Caco-2 (cell line): ENCODE measurements around the gene DSG3. TPM values are rescaled to one million over a fixed set of nuclear protein-coding genes. Genes with fewer than 3 reads are reported as not detected.
"Not testable (repeated sequence)": the region's sequence is repeated elsewhere in the genome, so short reads cannot be mapped to it uniquely, and the experiment has no call there.

Experiments
- BruUV-seq: library from RNA; stranded (reverse); fragments of 400-500 nt; replicated peaks from 2 replicates; lab custom pipeline; 2021; lab: Mats Ljungman, UMichigan
- CTCF ChIA-PET: fragments of 300-600 bp; sonication (Branson Sonifier 250); formaldehyde crosslinking; loops from one replicate; lab custom pipeline; 2022; ENCODE audit warnings: antibody characterized with exemption; lab: Charles Lee
- POLR2A ChIA-PET: fragments of 300-600 bp; sonication (Branson Sonifier 250); formaldehyde crosslinking; loops from one replicate; lab custom pipeline; 2022; ENCODE audit warnings: antibody characterized with exemption; lab: Charles Lee
- DNase-seq, 2 experiments: peaks; one replicate each; pipeline versions ENCODE4 v3.0.0 to v3.0.0-alpha.2; 2020 to 2022
- H3K27me3 ChIP-seq: replicated peaks from 2 replicates; pipeline ENCODE4 v1.6.0; 2011; ENCODE audit warnings: low read length; ENCODE audit not compliant: control insufficient read depth, insufficient read depth
- H3K36me3 ChIP-seq: 2 replicates; pipeline ENCODE4 v1.5.1; 2011; ENCODE audit warnings: low read length; ENCODE audit not compliant: control insufficient read depth, insufficient read depth
- H3K4me1 ChIP-seq: fragments of 250-450 bp; sonication (Bioruptor Pico); 2 replicates; pipeline ENCODE4 v1.5.1; 2020; ENCODE audit warnings: mild to moderate bottlenecking
- H3K4me3 ChIP-seq: 2 replicates; pipeline ENCODE4 v1.5.1; 2011; ENCODE audit warnings: low read depth, mild to moderate bottlenecking, control low read depth, low read length
- H3K9me3 ChIP-seq: fragments of 250-450 bp; sonication (Bioruptor Pico); 2 replicates; pipeline ENCODE4 v1.5.1; 2020; ENCODE audit warnings: mild to moderate bottlenecking, moderate library complexity
- H3K27ac Mint-ChIP-seq: one replicate; pipeline ENCODE4 v1.8.0; 2022; ENCODE audit warnings: mixed read lengths; ENCODE audit not compliant: unreplicated experiment
- H3K27me3 Mint-ChIP-seq: one replicate; pipeline ENCODE4 v1.8.0; 2022; ENCODE audit warnings: mixed read lengths; ENCODE audit not compliant: insufficient read depth, unreplicated experiment
- H3K36me3 Mint-ChIP-seq: one replicate; pipeline ENCODE4 v1.8.0; 2022; ENCODE audit warnings: mild to moderate bottlenecking, mixed read lengths; ENCODE audit not compliant: insufficient read depth, unreplicated experiment
- H3K4me1 Mint-ChIP-seq: one replicate; pipeline ENCODE4 v1.8.0; 2022; ENCODE audit warnings: low read depth, mixed read lengths; ENCODE audit not compliant: unreplicated experiment
- H3K4me3 Mint-ChIP-seq: one replicate; pipeline ENCODE4 v1.8.0; 2022; ENCODE audit warnings: mild to moderate bottlenecking, moderate library complexity, mixed read lengths; ENCODE audit not compliant: unreplicated experiment
- H3K9me3 Mint-ChIP-seq: one replicate; pipeline ENCODE4 v1.8.0; 2022; ENCODE audit warnings: mixed read lengths; ENCODE audit not compliant: unreplicated experiment
- CTCF ChIP-seq, 2 experiments: fragments of 200-600 bp in 1 of 2; IDR thresholded peaks; 1 replicate in 1 of 2; 2 replicates in 1 of 2; pipeline versions ENCODE4 v1.5.1 to v1.8.0; 2011 to 2022; ENCODE audit warnings: antibody characterized with exemption in 1 of 2, control low read depth in 1 of 2, inconsistent platforms in 1 of 2, low read depth in 1 of 2, low read length in 1 of 2, mild to moderate bottlenecking in 1 of 2, moderate library complexity in 1 of 2; ENCODE audit not compliant: insufficient read depth in 1 of 2, severe bottlenecking in 1 of 2, unreplicated experiment in 1 of 2
- intact Hi-C: fragments of 100-400 bp; cut with micrococcal nuclease; formaldehyde crosslinking; loops from one replicate; pipeline ENCODE4 v1.10.0; 2022; ENCODE audit not compliant: unreplicated experiment
- total RNA-seq: library from RNA; stranded (reverse); gene quantifications from 2 replicates; pipeline ENCODE4 v1.2.3, GENCODE V29; 2022

DSG3 gene
- total RNA-seq, 1 experiment from 2014 or later = 0.14 TPM

GRCh38 chr18:31505156-31505555 is 57.6 kb downstream of the DSG3 start:
- H3K27me3 ChIP-seq = no peaks in the 10 kb centered on the region
- H3K4me1 ChIP-seq = 0 out of 2 replicates have a peak, but pooled peaks cover 5% of the 10 kb centered on the region
- no TSS peak for BruUV-seq
- Mint-ChIP-seq H3K27me3 (no peaks in the 10 kb centered on the region), H3K4me3 (no peak overlapping the region), H3K36me3 (no peaks in the 10 kb centered on the region), H3K9me3 (no peaks in the 10 kb centered on the region), H3K4me1 (peaks cover 6% of the 10 kb centered on the region), H3K27ac (no peak overlapping the region)
- ChIA-PET POLR2A (no interaction called here), CTCF (no interaction called here)
- no peak for DNase-seq
- H3K4me3 ChIP-seq = no peak overlapping the region
- no peaks in the 10 kb centered on the region for H3K9me3 ChIP-seq
- H3K36me3 ChIP-seq = no peaks in the 10 kb centered on the region
- intact Hi-C loops = no loop called here
- no peak for TF ChIP-seq CTCF (IDR thresholded peaks at IDR 0.05; ENCODE audit: insufficient read depth in 1 of 2, low read depth in 1 of 2, low read length in 1 of 2, severe bottlenecking in 1 of 2, unreplicated experiment in 1 of 2)

GRCh38 chr18:31506024-31506742 is 58.6 kb downstream of the DSG3 start:
- intact Hi-C loops = loop anchor here (1.0 kb wide), 1 partner anchor 82 kb away; no protein-coding TSS in a partner anchor
- no peaks in the 10 kb centered on the region for H3K36me3 ChIP-seq
- H3K4me3 ChIP-seq = no peak overlapping the region
- H3K4me1 ChIP-seq = peaks cover 15% of the 10 kb centered on the region
- ChIA-PET CTCF (interaction anchor here (0.6 kb wide), 1 partner anchor 20 kb away, joined by 4 read pairs; no protein-coding TSS in a partner anchor), POLR2A (no interaction called here)
- BruUV-seq = no TSS peak
- H3K27me3 ChIP-seq = no peaks in the 10 kb centered on the region
- H3K9me3 ChIP-seq = no peaks in the 10 kb centered on the region
- H3K4me3 Mint-ChIP-seq = no peak overlapping the region
- no peaks in the 10 kb centered on the region for H3K27me3 Mint-ChIP-seq
- no peaks in the 10 kb centered on the region for H3K36me3 Mint-ChIP-seq
- H3K27ac Mint-ChIP-seq = no peak overlapping the region
- no peak for DNase-seq
- H3K9me3 Mint-ChIP-seq = no peaks in the 10 kb centered on the region
- peak in 1 of 2 experiments; percentile 25 for TF ChIP-seq CTCF (IDR thresholded peaks at IDR 0.05; ENCODE audit: insufficient read depth in 1 of 2, low read depth in 1 of 2, low read length in 1 of 2, severe bottlenecking in 1 of 2, unreplicated experiment in 1 of 2)
- H3K4me1 Mint-ChIP-seq = peaks cover 6% of the 10 kb centered on the region

- CTCF ChIA-PET, H3K27ac Mint-ChIP-seq, POLR2A ChIA-PET, H3K27me3 ChIP-seq, H3K4me3 ChIP-seq, H3K27me3 Mint-ChIP-seq, H3K9me3 ChIP-seq, DNase-seq, H3K36me3 ChIP-seq, intact Hi-C loops, H3K36me3 Mint-ChIP-seq, H3K4me3 Mint-ChIP-seq, BruUV-seq, H3K9me3 Mint-ChIP-seq, H3K4me1 Mint-ChIP-seq: not testable (repeated sequence)
- H3K4me1 ChIP-seq = peaks cover 24% of the 10 kb centered on the region
These were observed 59.6 kb downstream of the DSG3 start for GRCh38 chr18:31507124-31507523.
